GM19395 (cell line): Measurements from ENCODE around the gene KREMEN1.
"Not testable (repeated sequence)": the region's sequence is repeated elsewhere in the genome, so short reads cannot be mapped to it uniquely, and the experiment has no call there.

Source experiments
- ATAC-seq: cut with Tn5 transposase; IDR thresholded peaks from one replicate; pipeline ENCODE4 v1.9.1; 2021; ENCODE audit warnings: mild to moderate bottlenecking, moderate library complexity; ENCODE audit not compliant: unreplicated experiment

The KREMEN1 gene

GRCh38 chr22:29102300-29102699 is 29.5 kb downstream of the KREMEN1 start:
- no peak for ATAC-seq

- ATAC-seq = no peak
Observed at GRCh38 chr22:29103121-29103520, 30.3 kb downstream of the KREMEN1 start.

GRCh38 chr22:29105468-29105867 is 32.6 kb downstream of the KREMEN1 start:
- ATAC-seq = no peak

GRCh38 chr22:29106839-29107238 is 34.0 kb downstream of the KREMEN1 start:
- ATAC-seq = no peak

- ATAC-seq = no peak
Observed at GRCh38 chr22:29108137-29108536, 35.3 kb downstream of the KREMEN1 start.

GRCh38 chr22:29109822-29110221 is 37.0 kb downstream of the KREMEN1 start:
- no peak for ATAC-seq

GRCh38 chr22:29110946-29111345 is 38.1 kb downstream of the KREMEN1 start:
- ATAC-seq = no peak

GRCh38 chr22:29112121-29112520 is 39.3 kb downstream of the KREMEN1 start:
- no peak for ATAC-seq

GRCh38 chr22:29112681-29113080 is 39.8 kb downstream of the KREMEN1 start:
- no peak for ATAC-seq

GRCh38 chr22:29113319-29113718 is 40.5 kb downstream of the KREMEN1 start:
- no peak for ATAC-seq

- no peak for ATAC-seq
Observed at GRCh38 chr22:29114392-29114791, 41.6 kb downstream of the KREMEN1 start.

GRCh38 chr22:29115682-29116288 is 43.0 kb downstream of the KREMEN1 start:
- no peak for ATAC-seq

GRCh38 chr22:29116397-29117123 is 43.7 kb downstream of the KREMEN1 start:
- no peak for ATAC-seq

- ATAC-seq = no peak
Observed at GRCh38 chr22:29117799-29118477, 45.1 kb downstream of the KREMEN1 start.

GRCh38 chr22:29120098-29120912 is 47.5 kb downstream of the KREMEN1 start:
- ATAC-seq = not testable (repeated sequence)

GRCh38 chr22:29121124-29121523 is 48.3 kb downstream of the KREMEN1 start:
- no peak for ATAC-seq

- no peak for ATAC-seq
Observed at GRCh38 chr22:29122041-29122440, 49.2 kb downstream of the KREMEN1 start.

GRCh38 chr22:29124777-29125442 is 52.1 kb downstream of the KREMEN1 start:
- ATAC-seq = no peak

- no peak for ATAC-seq
Observed at GRCh38 chr22:29125443-29125778, 52.6 kb downstream of the KREMEN1 start.

GRCh38 chr22:29125844-29126243 is 53.0 kb downstream of the KREMEN1 start:
- no peak for ATAC-seq
